Duodenal mucosa (tissue), 2 donors: Measurements from ENCODE around the gene LRRC31.

ENCODE experiments used
- H3K27ac ChIP-seq: one replicate; pipeline ENCODE4 v1.7.0; 2013; ENCODE audit warnings: low read depth, low read length
- H3K27me3 ChIP-seq, 2 donors: one replicate each; pipeline ENCODE4 v1.7.0; 2013; ENCODE audit warnings: low read length in 2 of 2, control low read depth in 1 of 2; ENCODE audit not compliant: insufficient read depth in 2 of 2, control insufficient read depth in 1 of 2
- H3K36me3 ChIP-seq, 2 donors: one replicate each; pipeline ENCODE4 v1.7.0; 2013; ENCODE audit warnings: low read length in 2 of 2, control low read depth in 1 of 2; ENCODE audit not compliant: insufficient read depth in 2 of 2, control insufficient read depth in 1 of 2
- H3K4me1 ChIP-seq, 2 donors: one replicate each; pipeline ENCODE4 v1.7.0; 2013; ENCODE audit warnings: low read length in 2 of 2, control low read depth in 1 of 2; ENCODE audit not compliant: insufficient read depth in 2 of 2, control insufficient read depth in 1 of 2
- H3K4me3 ChIP-seq, 2 donors: one replicate each; pipeline ENCODE4 v1.7.0; 2013; ENCODE audit warnings: low read length in 2 of 2, low read depth in 1 of 2
- H3K9ac ChIP-seq, 2 donors: one replicate each; pipeline ENCODE4 v1.7.0; 2013; ENCODE audit warnings: low read length in 2 of 2, low read depth in 1 of 2
- H3K9me3 ChIP-seq, 2 donors: one replicate each; pipeline ENCODE4 v1.7.0; 2013; ENCODE audit warnings: low read length in 2 of 2, control low read depth in 1 of 2; ENCODE audit not compliant: control insufficient read depth in 1 of 2

LRRC31 gene

DNA sequence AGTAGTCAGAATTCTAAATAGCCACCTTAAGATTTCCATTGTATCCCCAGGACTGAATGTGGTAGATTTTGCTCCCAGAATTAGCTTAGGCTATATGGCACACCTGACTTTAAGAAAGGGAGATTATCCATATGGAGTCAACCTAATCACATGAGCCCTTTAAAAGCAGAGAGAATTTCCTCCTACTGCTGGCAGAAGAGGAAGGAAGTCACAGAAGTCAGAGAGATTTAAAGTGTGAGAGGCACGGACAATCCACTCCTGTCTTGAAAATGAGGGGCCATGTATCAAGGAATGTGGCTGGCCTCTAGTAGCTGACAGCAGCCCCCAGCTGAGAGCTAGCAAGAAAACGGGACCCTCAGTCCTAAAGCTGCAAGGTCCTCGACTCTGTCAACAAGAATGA is 26.8 kb downstream of the LRRC31 start:
- Histone ChIP-seq H3K27me3 (no peaks in the 10 kb centered on the region), H3K9me3 (no peaks in the 10 kb centered on the region), H3K9ac (no peak overlapping the region), H3K4me3 (no peak overlapping the region), H3K36me3 (no peaks in the 10 kb centered on the region), H3K27ac (no peak overlapping the region), H3K4me1 (no peaks in the 10 kb centered on the region)

GRCh38 chr3:169841171-169841570 is 28.6 kb downstream of the LRRC31 start:
- no peaks in the 10 kb centered on the region for H3K27me3 ChIP-seq
- no peaks in the 10 kb centered on the region for H3K36me3 ChIP-seq
- no peak overlapping the region for H3K4me3 ChIP-seq
- no peaks in the 10 kb centered on the region for H3K9me3 ChIP-seq
- H3K27ac ChIP-seq = no peak overlapping the region
- no peaks in the 10 kb centered on the region for H3K4me1 ChIP-seq
- no peak overlapping the region for H3K9ac ChIP-seq

- Histone ChIP-seq H3K9me3 (no peaks in the 10 kb centered on the region), H3K36me3 (no peaks in the 10 kb centered on the region), H3K27ac (no peak overlapping the region), H3K27me3 (no peaks in the 10 kb centered on the region), H3K4me3 (no peak overlapping the region), H3K9ac (no peak overlapping the region), H3K4me1 (no peaks in the 10 kb centered on the region)
Observed at GRCh38 chr3:169838511-169839030, 31.2 kb downstream of the LRRC31 start.

GRCh38 chr3:169836942-169837275 is 32.8 kb downstream of the LRRC31 start:
- H3K9ac ChIP-seq = no peak overlapping the region
- H3K36me3 ChIP-seq = no peaks in the 10 kb centered on the region
- no peaks in the 10 kb centered on the region for H3K4me1 ChIP-seq
- H3K4me3 ChIP-seq = no peak overlapping the region
- H3K27ac ChIP-seq = no peak overlapping the region
- no peaks in the 10 kb centered on the region for H3K27me3 ChIP-seq
- H3K9me3 ChIP-seq = no peaks in the 10 kb centered on the region

DNA sequence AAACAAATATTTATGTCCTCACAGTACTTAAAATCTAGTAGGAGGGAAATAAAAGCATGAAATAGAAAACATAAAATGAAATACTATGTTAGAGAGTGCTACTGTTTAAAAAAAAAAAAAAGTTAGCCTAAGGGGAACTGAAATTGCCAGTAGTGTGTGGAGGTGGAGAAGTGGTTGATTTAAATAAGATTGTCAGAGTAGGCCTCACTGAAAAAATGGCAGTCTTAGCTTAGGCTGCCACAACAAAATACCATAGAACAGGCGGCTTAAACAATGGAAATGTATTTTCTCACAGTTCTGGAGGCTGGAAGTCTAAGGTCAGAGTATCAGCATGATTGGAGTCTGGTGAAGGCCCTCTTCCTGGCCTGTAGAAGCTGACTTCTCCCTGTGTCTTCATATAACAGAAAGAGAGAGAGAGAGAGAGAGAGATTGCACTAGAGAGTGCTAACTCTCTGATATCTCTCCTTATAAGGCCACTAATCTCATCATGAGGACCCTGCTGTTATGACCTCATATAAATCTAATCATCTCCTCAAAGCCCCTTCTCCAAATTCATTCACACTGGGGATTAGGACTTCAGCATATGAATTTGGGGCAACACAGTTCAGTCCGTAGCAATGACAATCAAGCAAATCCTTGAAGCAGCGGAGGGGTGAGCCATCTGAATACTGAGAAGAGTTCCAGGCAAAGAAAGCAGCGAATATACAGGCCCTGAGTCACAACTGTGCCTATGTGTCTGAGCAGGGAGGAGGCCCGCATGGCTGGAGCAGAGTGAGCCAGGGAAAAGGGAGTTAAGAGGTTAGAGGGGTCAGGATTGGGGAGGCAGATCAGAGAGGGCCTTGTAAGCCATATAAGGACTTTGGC is 33.4 kb downstream of the LRRC31 start:
- Histone ChIP-seq H3K9ac (no peak overlapping the region), H3K27ac (no peak overlapping the region), H3K27me3 (no peaks in the 10 kb centered on the region), H3K36me3 (no peaks in the 10 kb centered on the region), H3K4me3 (no peak overlapping the region), H3K4me1 (no peaks in the 10 kb centered on the region), H3K9me3 (no peaks in the 10 kb centered on the region)

GRCh38 chr3:169835533-169835932 is 34.2 kb downstream of the LRRC31 start:
- H3K27ac ChIP-seq = no peak overlapping the region
- no peaks in the 10 kb centered on the region for H3K9me3 ChIP-seq
- H3K4me1 ChIP-seq = no peaks in the 10 kb centered on the region
- H3K9ac ChIP-seq = no peak overlapping the region
- no peak overlapping the region for H3K4me3 ChIP-seq
- H3K36me3 ChIP-seq = no peaks in the 10 kb centered on the region
- no peaks in the 10 kb centered on the region for H3K27me3 ChIP-seq

DNA sequence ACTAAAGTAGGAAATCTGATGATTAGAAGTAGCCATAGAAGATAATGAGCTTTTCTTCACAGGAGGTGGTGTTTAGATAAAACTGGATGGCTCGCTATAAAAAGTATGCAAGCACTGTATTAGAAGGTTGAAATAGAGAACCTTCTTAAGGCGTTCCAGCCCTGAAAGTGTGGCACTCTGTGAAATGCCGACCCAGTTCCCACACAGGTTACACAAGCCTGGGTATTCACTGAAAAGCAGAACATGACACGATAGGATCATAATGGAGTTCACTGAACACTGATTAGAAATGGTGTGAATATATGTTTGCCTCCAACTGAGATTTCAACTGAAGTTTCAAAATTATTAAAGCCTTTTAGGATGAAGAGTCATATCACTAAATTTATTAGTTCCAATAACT is 42.0 kb downstream of the LRRC31 start:
- Histone ChIP-seq H3K9me3 (no peaks in the 10 kb centered on the region), H3K27me3 (no peaks in the 10 kb centered on the region), H3K27ac (no peak overlapping the region), H3K36me3 (no peaks in the 10 kb centered on the region), H3K4me3 (no peak overlapping the region), H3K9ac (no peak overlapping the region), H3K4me1 (no peaks in the 10 kb centered on the region)

DNA sequence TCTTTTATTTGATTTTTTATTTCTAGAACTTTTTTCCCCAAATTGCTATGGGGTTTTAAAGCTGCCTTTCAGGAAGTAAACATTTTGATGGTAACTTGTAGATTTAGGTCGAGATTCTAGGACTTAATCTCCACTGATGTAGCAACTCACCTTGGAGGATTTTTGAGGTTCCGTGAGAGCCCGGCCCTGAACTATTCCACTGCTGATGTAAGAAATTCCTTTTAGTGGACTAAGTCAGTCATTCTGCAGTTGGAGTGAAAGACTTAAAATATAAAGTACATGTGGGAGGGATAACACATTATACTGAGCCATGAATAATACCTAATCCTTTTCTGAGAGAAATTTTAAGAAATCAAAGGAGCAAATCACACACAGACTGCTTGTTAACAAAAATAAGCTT is 44.4 kb downstream of the LRRC31 start:
- no peak overlapping the region for H3K4me3 ChIP-seq
- no peaks in the 10 kb centered on the region for H3K9me3 ChIP-seq
- H3K27ac ChIP-seq = no peak overlapping the region
- no peaks in the 10 kb centered on the region for H3K4me1 ChIP-seq
- H3K36me3 ChIP-seq = no peaks in the 10 kb centered on the region
- no peak overlapping the region for H3K9ac ChIP-seq
- no peaks in the 10 kb centered on the region for H3K27me3 ChIP-seq

- no peak overlapping the region for H3K27ac ChIP-seq
- H3K27me3 ChIP-seq = no peaks in the 10 kb centered on the region
- no peak overlapping the region for H3K9ac ChIP-seq
- no peaks in the 10 kb centered on the region for H3K4me1 ChIP-seq
- no peaks in the 10 kb centered on the region for H3K36me3 ChIP-seq
- H3K4me3 ChIP-seq = no peak overlapping the region
- H3K9me3 ChIP-seq = no peaks in the 10 kb centered on the region
Observed at GRCh38 chr3:169822983-169823382, 46.8 kb downstream of the LRRC31 start.

GRCh38 chr3:169822540-169822939 is 47.2 kb downstream of the LRRC31 start:
- H3K4me3 ChIP-seq = no peak overlapping the region
- no peaks in the 10 kb centered on the region for H3K9me3 ChIP-seq
- no peaks in the 10 kb centered on the region for H3K36me3 ChIP-seq

More at GRCh38 chr3:169822540-169822939, 47.2 kb downstream of the LRRC31 start:
- Histone ChIP-seq H3K27ac (no peak overlapping the region), H3K4me1 (no peaks in the 10 kb centered on the region), H3K9ac (no peak overlapping the region), H3K27me3 (no peaks in the 10 kb centered on the region)
